ENCODE data around the gene LPIN2.
A peak's percentile ranks its signal among the peaks of the same experiment; 100 is the strongest.

LPIN2 gene

DNA sequence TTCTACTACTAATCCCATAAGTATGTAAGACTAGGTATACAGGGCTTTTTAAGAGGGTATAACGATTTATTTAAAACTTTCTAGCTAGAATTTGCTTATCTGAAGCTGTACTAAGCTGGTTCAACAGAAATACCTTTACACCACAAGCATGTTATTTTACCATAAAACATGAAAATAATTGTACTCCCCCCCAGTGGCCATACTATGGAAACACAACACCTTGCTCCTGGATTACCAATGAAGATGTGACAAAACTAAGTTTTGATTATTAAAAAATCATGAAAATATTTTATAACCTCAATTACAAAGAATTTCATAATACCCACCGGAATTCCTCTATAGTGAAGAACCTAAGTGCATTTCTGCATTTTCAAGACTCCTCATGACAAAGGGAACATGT, 27.3 kb downstream of the LPIN2 start:
- DNase-seq (ENCODE audit: insufficient read length) = no peak
- no peak for TF ChIP-seq POLR2AphosphoS5 (IDR thresholded peaks at IDR 0.05; ENCODE audit: low read depth, low read length)
- no peak for TF ChIP-seq POLR2A (IDR thresholded peaks at IDR 0.05; ENCODE audit: low read depth, low read length)
- FAIRE-seq = peak; percentile 44

DNA sequence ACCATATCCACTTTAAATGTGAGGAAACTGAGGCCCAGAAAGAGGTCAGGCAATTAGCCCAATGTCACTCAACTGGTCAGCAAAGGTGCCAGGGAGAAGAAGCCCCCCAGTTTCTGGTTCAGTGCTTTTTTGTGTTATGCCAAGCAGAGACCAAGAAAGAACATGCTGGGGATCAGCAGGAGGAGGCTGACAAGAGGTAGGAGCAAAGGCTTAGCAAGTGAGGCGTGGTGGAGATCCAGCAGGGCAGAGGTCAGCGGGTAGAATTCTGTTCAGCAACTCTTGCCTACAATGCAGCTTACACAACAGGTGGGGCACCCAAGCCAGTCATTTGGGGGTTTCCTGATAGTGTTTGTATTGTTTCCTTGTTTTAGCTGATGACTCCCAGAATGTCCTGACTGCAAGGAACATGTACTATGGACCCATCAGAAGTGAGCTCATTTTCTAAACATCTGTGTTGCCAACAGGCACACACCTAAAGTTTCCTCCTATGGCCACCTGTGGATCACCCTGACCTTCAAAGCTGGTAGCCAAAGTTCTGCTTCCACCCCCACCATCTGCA, 28.2 kb downstream of the LPIN2 start:
- no peak for TF ChIP-seq POLR2AphosphoS5 (IDR thresholded peaks at IDR 0.05; ENCODE audit: low read depth, low read length)
- TF ChIP-seq POLR2A (IDR thresholded peaks at IDR 0.05; ENCODE audit: low read depth, low read length) = no peak
- TF ChIP-seq TAF1 (IDR thresholded peaks at IDR 0.05; ENCODE audit: borderline replicate concordance, low read depth, low read length) = no peak
- DNase-seq (ENCODE audit: insufficient read length) = no peak
- FAIRE-seq = peak; percentile 44

DNA sequence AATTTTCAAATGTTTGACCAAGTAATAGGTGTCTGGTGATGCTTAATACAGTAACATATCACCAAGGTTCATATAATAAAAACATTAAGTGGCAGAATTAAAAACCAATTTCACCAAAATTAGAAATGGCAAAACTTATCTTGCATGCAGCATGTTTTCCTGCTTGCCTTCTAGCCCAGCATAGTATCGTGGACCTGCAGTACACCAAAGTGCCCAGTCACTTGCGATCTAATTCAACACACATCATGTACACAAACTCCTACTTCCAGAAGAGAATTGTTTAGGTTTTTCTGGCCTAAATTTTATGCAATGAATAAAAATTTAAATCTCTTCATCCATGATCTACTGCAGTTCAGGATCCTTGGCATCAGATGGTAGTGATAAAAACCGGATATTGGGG, 28.9 kb downstream of the LPIN2 start:
- FAIRE-seq = no peak
- TF ChIP-seq POLR2A (IDR thresholded peaks at IDR 0.05; ENCODE audit: low read depth, low read length) = no peak
- TF ChIP-seq TAF1 (IDR thresholded peaks at IDR 0.05; ENCODE audit: borderline replicate concordance, low read depth, low read length) = no peak
- no peak for TF ChIP-seq POLR2AphosphoS5 (IDR thresholded peaks at IDR 0.05; ENCODE audit: low read depth, low read length)
- DNase-seq (ENCODE audit: insufficient read length) = no peak

DNA sequence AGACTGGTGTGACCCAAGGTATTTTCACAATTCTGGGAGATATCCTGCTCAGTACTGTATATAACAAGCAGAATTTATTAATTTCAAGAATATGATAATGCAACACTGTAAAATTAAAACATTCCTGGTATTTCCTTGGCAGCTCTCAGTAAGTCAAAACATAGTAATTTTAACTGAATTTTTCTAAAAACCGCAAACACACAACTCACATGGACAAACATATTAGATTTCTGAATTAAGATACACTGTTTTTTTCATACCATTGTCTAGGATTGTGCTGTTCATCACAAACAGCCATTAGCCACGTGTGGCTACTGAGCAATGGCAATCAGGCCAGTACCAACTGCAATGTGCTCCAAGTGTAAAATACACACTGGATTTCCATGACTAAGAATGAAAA, 29.6 kb downstream of the LPIN2 start:
- TF ChIP-seq POLR2AphosphoS5 (IDR thresholded peaks at IDR 0.05; ENCODE audit: low read depth, low read length) (no peak), TAF1 (IDR thresholded peaks at IDR 0.05; ENCODE audit: borderline replicate concordance, low read depth, low read length) (no peak), POLR2A (IDR thresholded peaks at IDR 0.05; ENCODE audit: low read depth, low read length) (no peak)
- no peak for FAIRE-seq

DNA sequence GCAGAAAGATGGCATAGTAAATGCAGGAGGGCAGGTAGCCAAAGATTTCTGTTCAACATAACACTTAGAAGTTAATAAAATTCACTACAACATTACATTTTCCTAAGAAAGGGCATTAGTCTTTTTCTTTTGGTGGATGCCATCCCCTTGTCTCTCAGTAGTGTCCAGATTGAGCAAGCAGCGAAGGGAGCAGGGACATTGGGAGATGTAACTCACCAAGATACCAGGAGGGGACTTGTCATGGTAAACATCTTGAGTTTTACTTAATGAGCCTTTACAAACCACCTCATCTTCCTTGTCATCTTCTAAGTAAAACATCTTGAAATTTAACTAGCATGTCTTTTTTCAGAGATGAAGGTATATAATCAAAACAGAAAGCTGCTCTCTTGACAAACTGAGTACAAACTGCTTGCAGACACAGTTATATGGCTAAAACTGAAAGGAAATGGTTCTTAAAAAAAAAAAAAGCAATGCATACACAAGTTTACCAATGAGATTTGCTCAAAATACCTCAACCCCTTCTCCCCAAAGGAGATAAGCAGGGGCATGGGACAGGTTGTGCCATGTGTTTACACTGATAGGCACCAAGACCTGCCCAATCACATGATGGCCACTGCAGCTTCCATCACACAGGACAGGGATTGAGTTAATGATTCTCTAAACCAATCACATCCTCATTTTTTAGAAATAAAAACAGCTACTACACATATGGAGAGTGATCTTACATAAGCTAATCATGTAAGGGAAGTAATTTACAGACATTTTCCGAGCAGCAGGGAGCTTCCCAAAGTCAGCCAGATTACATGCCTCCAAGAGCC, 30.3 kb downstream of the LPIN2 start:
- TF ChIP-seq TAF1 (IDR thresholded peaks at IDR 0.05; ENCODE audit: borderline replicate concordance, low read depth, low read length) (no peak), POLR2AphosphoS5 (IDR thresholded peaks at IDR 0.05; ENCODE audit: low read depth, low read length) (no peak), POLR2A (IDR thresholded peaks at IDR 0.05; ENCODE audit: low read depth, low read length) (no peak)
- no peak for DNase-seq (ENCODE audit: insufficient read length)
- no peak for FAIRE-seq

More for the DNA sequence above, 29.6 kb downstream of the LPIN2 start:
- no peak for DNase-seq (ENCODE audit: insufficient read length)

DNA sequence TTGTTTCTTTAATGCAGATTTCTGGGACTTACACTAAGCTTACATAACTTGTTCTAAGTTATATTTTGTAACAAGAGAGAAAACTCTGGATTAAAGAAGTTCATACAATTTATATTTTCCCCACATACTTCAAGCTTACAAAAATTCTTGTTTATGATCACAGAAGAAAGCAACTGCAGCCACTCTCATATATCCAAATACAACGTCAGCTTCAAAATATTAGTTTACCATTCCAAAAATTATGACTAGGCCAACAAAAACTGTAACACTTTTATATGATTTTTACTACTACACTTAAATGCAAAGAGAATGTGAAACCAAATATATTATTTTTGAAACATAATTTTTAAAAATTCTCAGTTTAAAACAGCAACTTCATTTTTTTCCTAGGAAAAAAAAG, 30.9 kb downstream of the LPIN2 start:
- no peak for DNase-seq (ENCODE audit: insufficient read length)
- FAIRE-seq = no peak
- no peak for TF ChIP-seq TAF1 (IDR thresholded peaks at IDR 0.05; ENCODE audit: borderline replicate concordance, low read depth, low read length)
- no peak for TF ChIP-seq POLR2A (IDR thresholded peaks at IDR 0.05; ENCODE audit: low read depth, low read length)
- TF ChIP-seq POLR2AphosphoS5 (IDR thresholded peaks at IDR 0.05; ENCODE audit: low read depth, low read length) = no peak

DNA sequence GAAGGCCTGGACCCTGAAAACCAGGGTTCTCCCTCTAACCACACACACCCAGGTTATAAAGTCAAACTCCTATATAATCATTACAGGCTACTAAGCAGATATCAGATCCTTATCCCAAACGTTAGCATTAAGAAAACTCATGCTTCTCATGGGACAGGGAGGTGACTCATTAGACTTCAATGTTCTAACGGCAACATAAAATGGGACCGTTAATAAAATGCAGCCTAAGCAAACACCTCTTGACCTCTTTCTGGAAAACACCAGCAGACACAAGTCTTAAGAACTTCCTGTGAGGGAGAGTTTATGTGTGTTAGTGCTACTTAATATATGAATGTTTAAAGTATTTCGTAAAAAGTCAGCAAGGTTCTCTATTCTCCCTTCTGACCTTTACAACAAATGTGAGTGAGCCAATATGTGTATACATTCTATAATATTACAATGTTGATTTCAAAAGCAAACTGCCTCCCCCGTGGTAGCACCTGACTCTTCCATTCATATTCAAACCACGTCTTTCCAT, 31.7 kb downstream of the LPIN2 start:
- FAIRE-seq = no peak
- TF ChIP-seq TAF1 (IDR thresholded peaks at IDR 0.05; ENCODE audit: borderline replicate concordance, low read depth, low read length) (no peak), POLR2A (IDR thresholded peaks at IDR 0.05; ENCODE audit: low read depth, low read length) (no peak), POLR2AphosphoS5 (IDR thresholded peaks at IDR 0.05; ENCODE audit: low read depth, low read length) (no peak)
- no peak for DNase-seq (ENCODE audit: insufficient read length)

DNA sequence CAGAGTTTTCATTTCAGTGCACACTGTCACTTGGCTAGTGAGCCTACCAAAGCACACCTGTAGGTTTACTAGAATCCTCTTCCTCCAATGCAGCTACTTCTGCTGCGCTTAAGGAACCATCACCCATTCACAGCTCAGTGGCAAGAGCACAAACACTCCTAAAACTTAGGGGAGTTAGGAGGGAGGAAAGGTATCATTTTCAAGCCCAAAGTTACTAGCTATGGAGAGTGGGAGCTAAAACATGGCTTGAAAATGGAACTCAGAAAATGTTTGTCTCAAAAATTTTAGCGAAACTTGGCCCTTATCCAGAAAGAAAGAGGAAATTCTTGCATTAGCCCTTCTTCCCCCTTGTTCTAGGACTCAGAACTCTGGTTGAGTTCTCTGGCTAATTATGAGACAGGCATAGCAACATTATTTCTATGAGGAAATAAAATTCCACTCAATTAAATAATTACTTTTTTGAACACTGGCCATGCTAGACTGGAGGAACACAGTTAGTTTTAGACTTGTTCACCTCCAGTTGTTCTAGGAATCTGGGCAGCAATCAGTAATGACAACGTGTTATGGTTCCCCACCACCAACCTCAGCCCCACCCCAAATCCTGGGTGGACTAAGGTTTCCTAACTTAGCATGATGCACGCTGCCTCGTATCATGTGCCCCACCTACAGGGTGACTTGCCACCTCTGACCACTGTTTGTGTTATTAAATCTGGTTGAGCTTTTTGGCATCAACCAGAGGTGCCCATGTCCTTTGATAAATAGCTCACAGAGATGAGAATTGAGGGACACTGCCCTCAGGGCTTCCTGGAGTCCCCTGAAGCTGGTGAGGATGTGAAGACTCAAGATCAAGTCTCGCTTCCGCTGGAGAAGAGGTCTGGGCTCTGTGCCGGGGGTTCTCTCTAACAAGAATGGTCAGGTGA, 32.8 kb downstream of the LPIN2 start:
- peak; percentile 67 for FAIRE-seq

DNA sequence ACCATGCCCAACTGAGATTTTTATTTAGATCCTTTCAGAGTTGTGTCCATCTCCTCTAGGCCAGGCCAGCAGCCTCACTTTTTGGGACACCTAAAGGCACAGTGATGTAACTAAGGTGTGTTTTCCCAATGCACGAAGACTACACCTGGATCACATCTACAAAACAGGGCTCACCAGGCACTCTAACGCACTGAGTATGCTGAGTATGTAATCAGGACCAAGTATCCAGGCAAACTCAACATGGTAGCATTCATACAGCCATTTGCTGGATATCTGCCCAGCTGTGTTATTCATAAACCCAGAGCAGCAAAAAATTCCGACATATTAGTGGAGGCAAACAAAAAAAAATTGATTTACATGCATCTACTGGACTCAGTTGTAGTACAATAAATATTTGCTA, 33.8 kb downstream of the LPIN2 start:
- TF ChIP-seq POLR2AphosphoS5 (IDR thresholded peaks at IDR 0.05; ENCODE audit: low read depth, low read length) (no peak), POLR2A (IDR thresholded peaks at IDR 0.05; ENCODE audit: low read depth, low read length) (no peak), TAF1 (IDR thresholded peaks at IDR 0.05; ENCODE audit: borderline replicate concordance, low read depth, low read length) (no peak)
- DNase-seq (ENCODE audit: insufficient read length) = no peak

More for the DNA sequence above, 32.8 kb downstream of the LPIN2 start:
- DNase-seq (ENCODE audit: insufficient read length) = no peak
- TF ChIP-seq POLR2A (IDR thresholded peaks at IDR 0.05; ENCODE audit: low read depth, low read length) = no peak
- TF ChIP-seq TAF1 (IDR thresholded peaks at IDR 0.05; ENCODE audit: borderline replicate concordance, low read depth, low read length) = no peak
- no peak for TF ChIP-seq POLR2AphosphoS5 (IDR thresholded peaks at IDR 0.05; ENCODE audit: low read depth, low read length)

DNA sequence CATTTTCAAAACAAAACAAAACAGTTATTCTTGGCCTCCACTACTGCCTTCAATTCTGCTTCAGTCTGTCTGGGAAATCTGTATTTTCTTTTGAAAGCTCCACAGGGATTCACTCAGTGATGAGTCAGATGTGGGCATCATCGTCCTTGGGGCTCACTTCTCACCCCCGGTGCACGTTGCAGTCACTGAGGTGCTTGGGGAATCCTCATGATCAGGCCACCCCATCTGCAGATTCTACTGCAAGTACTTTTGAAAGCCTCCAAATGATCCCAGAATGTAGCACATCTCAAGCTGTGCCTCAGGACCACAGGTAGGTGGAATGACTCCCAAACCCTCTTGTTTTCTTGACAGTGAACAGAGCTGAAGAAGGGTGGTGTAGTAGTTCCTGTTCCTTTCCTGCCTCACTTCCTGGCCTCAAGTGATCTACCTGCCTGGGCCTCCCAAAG, 34.3 kb downstream of the LPIN2 start:
- TF ChIP-seq POLR2A (IDR thresholded peaks at IDR 0.05; ENCODE audit: low read depth, low read length) (0 out of 2 replicates have a peak, but pooled peaks have one; percentile 23), TAF1 (IDR thresholded peaks at IDR 0.05; ENCODE audit: borderline replicate concordance, low read depth, low read length) (no peak)
- DNase-seq (ENCODE audit: insufficient read length) = no peak
- no peak for FAIRE-seq

More for the DNA sequence above, 33.8 kb downstream of the LPIN2 start:
- no peak for FAIRE-seq

DNA sequence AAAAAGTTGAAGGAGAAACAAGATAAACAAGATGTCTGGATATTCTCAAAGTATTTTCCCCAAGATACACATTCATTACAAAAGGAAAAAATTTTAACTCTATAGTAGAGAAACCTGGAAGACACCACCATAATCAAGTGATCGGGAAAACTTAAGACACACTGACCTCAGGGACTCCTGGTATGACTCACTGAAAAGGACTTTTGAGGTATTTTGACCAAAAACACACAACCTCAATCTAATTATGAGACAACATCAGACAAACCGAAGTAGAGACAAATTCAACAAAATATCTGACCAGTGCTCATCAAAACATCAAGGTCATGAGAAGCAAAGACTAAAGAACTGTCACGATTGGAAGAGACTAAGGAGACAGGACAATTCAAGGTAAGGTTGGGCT, 34.7 kb downstream of the LPIN2 start:
- DNase-seq (ENCODE audit: insufficient read length) (no peak), FAIRE-seq (peak; percentile 73)
- no peak for TF ChIP-seq POLR2A (IDR thresholded peaks at IDR 0.05; ENCODE audit: low read depth, low read length)
- no peak for TF ChIP-seq POLR2AphosphoS5 (IDR thresholded peaks at IDR 0.05; ENCODE audit: low read depth, low read length)
- TF ChIP-seq TAF1 (IDR thresholded peaks at IDR 0.05; ENCODE audit: borderline replicate concordance, low read depth, low read length) = no peak
